PC-3 (cell line): ENCODE measurements around the gene PRR16.

Source experiments
- CTCF ChIP-seq: fragments of 300-600 bp; sonication (generic); conservative IDR thresholded peaks from 2 replicates; pipeline ENCODE4 v1.5.1; 2017; ENCODE audit warnings: antibody characterized with exemption, low read depth, mild to moderate bottlenecking, low read length
- EZH2phosphoT487 ChIP-seq: fragments of 300-600 bp; sonication (generic); IDR thresholded peaks from 2 replicates; pipeline ENCODE4 v1.6.1; 2018; ENCODE audit warnings: mild to moderate bottlenecking, antibody characterized with exemption, low read length, borderline replicate concordance

GRCh38 chr5:120540097-120540496 is 76.0 kb downstream of the PRR16 start:
- TF ChIP-seq CTCF (no peak), EZH2phosphoT487 (no peak)
